Measurements from ENCODE around the gene APH1B.

- TF ChIP-seq CTCF (conservative IDR thresholded peaks at IDR 0.05; ENCODE audit: low read depth, low read length) (no peak), EZH2 (IDR thresholded peaks at IDR 0.05; ENCODE audit: borderline replicate concordance, low read depth, low read length, poor library complexity, severe bottlenecking) (no peak)
Observed at GRCh38 chr15:63227689-63228088, 49.7 kb upstream of the APH1B start.
